NB4 (cell line): ENCODE results near the gene SERGEF.

Experiments
- DNase-seq: peaks from one replicate; pipeline ENCODE4 v3.0.0; 2010; ENCODE audit warnings: low read depth
- H3K4me3 ChIP-seq: one replicate; pipeline ENCODE4 v1.5.1; 2011; ENCODE audit warnings: mild to moderate bottlenecking, low read depth, low read length, moderate library complexity
- CTCF ChIP-seq: IDR thresholded peaks from one replicate; pipeline ENCODE4 v1.5.1; 2012; ENCODE audit warnings: low read depth, low read length
- MAX ChIP-seq: IDR thresholded peaks from 2 replicates; pipeline ENCODE4 v1.6.1; 2011; ENCODE audit warnings: low read depth, low read length
- MYC ChIP-seq: IDR thresholded peaks from 2 replicates; pipeline ENCODE4 v1.6.1; 2011; ENCODE audit warnings: low read depth, low read length
- POLR2A ChIP-seq: IDR thresholded peaks from 2 replicates; pipeline ENCODE4 v1.6.1; 2011; ENCODE audit warnings: mild to moderate bottlenecking; ENCODE audit not compliant: insufficient read length; ENCODE audit errors: extremely low read depth

SERGEF gene

GRCh38 chr11:17822401-17822781 is 190.5 kb downstream of the SERGEF start:
- DNase-seq = no peak
- H3K4me3 ChIP-seq = no peak overlapping the region
- no peak for TF ChIP-seq MYC
- no peak for TF ChIP-seq POLR2A
- no peak for TF ChIP-seq CTCF
- no peak for TF ChIP-seq MAX

GRCh38 chr11:17821648-17822400 is 191.0 kb downstream of the SERGEF start:
- TF ChIP-seq CTCF = no peak
- no peak for TF ChIP-seq MYC
- TF ChIP-seq MAX = no peak
- no peak for TF ChIP-seq POLR2A
- H3K4me3 ChIP-seq = no peak overlapping the region
- DNase-seq = no peak

GRCh38 chr11:17816232-17816931 is 196.5 kb downstream of the SERGEF start:
- no peak overlapping the region for H3K4me3 ChIP-seq
- TF ChIP-seq MAX = no peak
- DNase-seq = no peak

- no peak for TF ChIP-seq MAX
- TF ChIP-seq MYC = no peak
- TF ChIP-seq CTCF = no peak
- no peak for TF ChIP-seq POLR2A
- H3K4me3 ChIP-seq = no peak overlapping the region
- no peak for DNase-seq
Observed at GRCh38 chr11:17814546-17814945, 198.3 kb downstream of the SERGEF start.

GRCh38 chr11:17813391-17814059 is 199.3 kb downstream of the SERGEF start:
- TF ChIP-seq CTCF (no peak), POLR2A (no peak), MYC (no peak), MAX (no peak)
- no peak overlapping the region for H3K4me3 ChIP-seq
- DNase-seq = no peak

GRCh38 chr11:17812865-17813187 is 200.0 kb downstream of the SERGEF start:
- TF ChIP-seq MYC (no peak), POLR2A (no peak), CTCF (no peak), MAX (no peak)
- no peak for DNase-seq
- H3K4me3 ChIP-seq = no peak overlapping the region
